HL-60 (cell line): ENCODE measurements around the gene MLLT10.

Experiments
- CTCF ChIP-seq: IDR thresholded peaks from one replicate; pipeline ENCODE4 v1.5.1; 2011; ENCODE audit warnings: low read length, control low read depth, inconsistent platforms; ENCODE audit not compliant: insufficient read depth
- GABPA ChIP-seq: IDR thresholded peaks from 2 replicates; pipeline ENCODE4 v1.6.1; 2012; ENCODE audit warnings: low read depth

DNA sequence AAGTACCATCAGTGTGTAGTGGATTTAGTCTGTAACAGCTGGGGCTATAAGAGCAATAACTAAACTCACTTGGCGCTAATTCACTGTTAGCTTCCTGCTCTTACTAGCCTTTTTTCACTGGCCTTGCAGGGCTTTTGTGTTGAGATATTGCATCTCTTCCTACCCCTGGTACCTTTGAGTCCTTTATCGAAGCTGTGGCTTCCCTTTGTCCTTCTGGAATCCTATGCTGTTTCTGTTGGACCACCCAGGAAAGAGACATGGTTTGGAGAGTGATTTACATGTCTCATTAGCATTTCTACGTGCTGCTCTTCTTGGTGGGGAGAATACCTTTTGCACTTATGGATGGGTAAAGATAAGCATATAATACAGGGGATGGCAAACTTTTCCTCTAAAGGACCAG is 103.8 kb downstream of the MLLT10 start:
- TF ChIP-seq CTCF: no peak
- TF ChIP-seq GABPA: no peak
